Measurements from ENCODE around the gene TMEM229B. TPM values are rescaled to one million over a fixed set of nuclear protein-coding genes. Genes with fewer than 3 reads are reported as not detected.

The TMEM229B gene
- total RNA-seq, 1 experiment from 2014 or later: 3.7 TPM

DNA sequence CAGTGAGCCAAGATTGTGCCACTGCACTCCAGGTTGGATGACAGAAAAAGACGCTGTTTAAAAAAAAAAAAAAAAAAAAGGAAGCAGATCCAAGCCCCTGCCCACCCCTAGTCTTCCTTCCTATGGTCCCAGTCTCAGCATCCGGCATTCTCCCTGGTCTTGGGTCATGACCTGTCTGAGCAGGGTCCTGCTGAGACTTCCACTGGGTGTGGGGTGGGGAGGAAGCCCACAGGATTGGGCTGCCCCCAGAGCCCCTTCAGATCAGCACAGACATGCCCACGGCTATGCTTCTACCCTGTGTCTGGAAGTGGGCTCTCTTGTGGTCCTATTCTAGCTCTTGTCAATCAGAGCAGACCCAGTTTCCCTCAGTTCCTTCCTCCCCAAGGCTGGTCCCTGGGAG, 64.0 kb downstream of the TMEM229B start:
- no peak for DNase-seq (ENCODE audit: low read depth)

DNA sequence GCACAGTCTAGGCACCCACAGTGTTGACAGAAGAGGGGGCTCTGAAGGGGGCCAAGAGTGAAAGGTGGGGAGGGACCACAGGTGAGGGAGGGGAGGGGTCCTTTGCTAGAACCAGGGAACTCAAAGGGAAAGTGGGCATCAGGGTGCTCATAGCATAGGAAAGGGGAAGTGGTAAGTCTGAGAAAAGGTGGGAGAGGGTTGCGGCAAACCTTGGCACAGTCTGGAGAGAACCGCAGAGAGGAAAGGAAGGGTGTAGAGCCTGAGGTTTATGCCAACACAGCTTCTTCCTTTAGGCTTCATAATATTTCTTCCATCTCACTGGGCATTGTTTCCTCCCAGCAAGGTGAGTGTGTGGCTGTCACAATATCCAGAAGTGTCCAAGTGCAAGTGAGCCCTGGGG, 65.1 kb downstream of the TMEM229B start:
- no peak for DNase-seq (ENCODE audit: low read depth)

- no peak for DNase-seq (ENCODE audit: low read depth)
Observed at GRCh38 chr14:67421356-67422224, 66.9 kb downstream of the TMEM229B start.

Other genes with a start within 250 kb of the TMEM229B start
- gene PALS1, start 247.3 kb downstream of the TMEM229B start, total RNA-seq (2014; rRNA removed; shearing (Covaris generic)): 19.5 and 23.6 TPM in 2 replicates
- 122 and 130 TPM in 2 replicates for gene ATP6V1D, start 128.9 kb downstream of the TMEM229B start, total RNA-seq (2014; rRNA removed; shearing (Covaris generic))
- 254 and 258 TPM in 2 replicates for gene EIF2S1, start 128.4 kb downstream of the TMEM229B start, total RNA-seq (2014; rRNA removed; shearing (Covaris generic))
- 13.7 and 14.5 TPM in 2 replicates for gene PLEK2, start 76.6 kb downstream of the TMEM229B start, total RNA-seq (2014; rRNA removed; shearing (Covaris generic))
- gene PLEKHH1, start 44.6 kb upstream of the TMEM229B start, total RNA-seq (2014; rRNA removed; shearing (Covaris generic)): 2.3 and 2.6 TPM in 2 replicates
- gene PIGH, start 111.5 kb upstream of the TMEM229B start, total RNA-seq (2014; rRNA removed; shearing (Covaris generic)): 18.5 and 20.9 TPM in 2 replicates
- gene ARG2, start 131.2 kb upstream of the TMEM229B start, total RNA-seq (2014; rRNA removed; shearing (Covaris generic)): 16.0 and 21.9 TPM in 2 replicates
- gene VTI1B, start 185.9 kb upstream of the TMEM229B start, total RNA-seq (2014; rRNA removed; shearing (Covaris generic)): 49.3 and 52.6 TPM in 2 replicates
- gene RDH11, start 207.0 kb upstream of the TMEM229B start, total RNA-seq (2014; rRNA removed; shearing (Covaris generic)): 73.6 and 86.6 TPM in 2 replicates
- not detected in 2 replicates for gene RDH12, start 213.2 kb upstream of the TMEM229B start, total RNA-seq (2014; rRNA removed; shearing (Covaris generic))